Measurements from ENCODE around the gene ACP2.
A peak's percentile ranks its signal among the peaks of the same experiment; 100 is the strongest.

Gene ACP2

DNA sequence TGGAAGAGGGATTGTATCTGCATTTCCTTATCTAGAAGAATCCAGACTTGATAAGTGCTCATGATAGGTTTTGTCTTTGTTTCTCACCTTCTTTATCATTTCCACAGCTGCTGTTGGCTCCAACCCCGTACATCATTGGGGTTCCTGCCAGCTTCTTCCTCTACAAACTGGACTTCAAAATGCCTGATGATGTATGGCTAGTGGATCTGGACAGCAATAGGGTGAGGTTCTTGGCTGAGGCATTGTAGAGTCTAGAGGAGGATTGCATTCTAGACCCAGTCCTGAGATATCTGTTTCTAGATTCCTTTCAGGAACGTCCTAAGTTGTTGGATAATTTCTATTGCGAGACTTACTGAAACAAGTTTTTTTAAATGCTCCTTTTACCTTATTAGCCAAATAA, 29.4 kb upstream of the ACP2 start:
- POLR2A ChIA-PET = no interaction called here
- DNase-seq (ENCODE audit: extremely low spot score) = no peak
- CTCF ChIA-PET = no interaction called here
- TF ChIP-seq FOXM1 (IDR thresholded peaks at IDR 0.05; ENCODE audit: borderline replicate concordance) (no peak), ARNT (IDR thresholded peaks at IDR 0.05) (no peak), CTBP1 (IDR thresholded peaks at IDR 0.05; ENCODE audit: borderline replicate concordance) (no peak), SP1 (IDR thresholded peaks at IDR 0.05) (no peak), BHLHE40 (IDR thresholded peaks at IDR 0.05; ENCODE audit: borderline replicate concordance) (no peak), NFRKB (IDR thresholded peaks at IDR 0.05) (no peak), FOXA1 (IDR thresholded peaks at IDR 0.05) (no peak), LEF1 (IDR thresholded peaks at IDR 0.05; ENCODE audit: borderline replicate concordance) (no peak), TARDBP (IDR thresholded peaks at IDR 0.05) (no peak)

- no peak for DNase-seq (ENCODE audit: extremely low spot score)
- TF ChIP-seq NFRKB (IDR thresholded peaks at IDR 0.05) (no peak), CTBP1 (IDR thresholded peaks at IDR 0.05; ENCODE audit: borderline replicate concordance) (no peak), FOXM1 (IDR thresholded peaks at IDR 0.05; ENCODE audit: borderline replicate concordance) (no peak), ARNT (IDR thresholded peaks at IDR 0.05) (no peak), FOXA1 (IDR thresholded peaks at IDR 0.05) (no peak), HDGF (IDR thresholded peaks at IDR 0.05; ENCODE audit: borderline replicate concordance) (no peak), ZNF384 (IDR thresholded peaks at IDR 0.05) (no peak), LEF1 (IDR thresholded peaks at IDR 0.05; ENCODE audit: borderline replicate concordance) (no peak), L3MBTL2 (conservative IDR thresholded peaks at IDR 0.05) (no peak), TARDBP (IDR thresholded peaks at IDR 0.05) (no peak), ELF4 (IDR thresholded peaks at IDR 0.05) (no peak), BHLHE40 (IDR thresholded peaks at IDR 0.05; ENCODE audit: borderline replicate concordance) (no peak)
- TF ChIP-seq, protein P1, sequence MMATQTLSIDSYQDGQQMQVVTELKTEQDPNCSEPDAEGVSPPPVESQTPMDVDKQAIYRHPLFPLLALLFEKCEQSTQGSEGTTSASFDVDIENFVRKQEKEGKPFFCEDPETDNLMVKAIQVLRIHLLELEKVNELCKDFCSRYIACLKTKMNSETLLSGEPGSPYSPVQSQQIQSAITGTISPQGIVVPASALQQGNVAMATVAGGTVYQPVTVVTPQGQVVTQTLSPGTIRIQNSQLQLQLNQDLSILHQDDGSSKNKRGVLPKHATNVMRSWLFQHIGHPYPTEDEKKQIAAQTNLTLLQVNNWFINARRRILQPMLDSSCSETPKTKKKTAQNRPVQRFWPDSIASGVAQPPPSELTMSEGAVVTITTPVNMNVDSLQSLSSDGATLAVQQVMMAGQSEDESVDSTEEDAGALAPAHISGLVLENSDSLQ (IDR thresholded peaks at IDR 0.05) = no peak
- ChIA-PET POLR2A (no interaction called here), CTCF (no interaction called here)
Observed at GRCh38 chr11:47276923-47277322, 28.3 kb upstream of the ACP2 start.

DNA sequence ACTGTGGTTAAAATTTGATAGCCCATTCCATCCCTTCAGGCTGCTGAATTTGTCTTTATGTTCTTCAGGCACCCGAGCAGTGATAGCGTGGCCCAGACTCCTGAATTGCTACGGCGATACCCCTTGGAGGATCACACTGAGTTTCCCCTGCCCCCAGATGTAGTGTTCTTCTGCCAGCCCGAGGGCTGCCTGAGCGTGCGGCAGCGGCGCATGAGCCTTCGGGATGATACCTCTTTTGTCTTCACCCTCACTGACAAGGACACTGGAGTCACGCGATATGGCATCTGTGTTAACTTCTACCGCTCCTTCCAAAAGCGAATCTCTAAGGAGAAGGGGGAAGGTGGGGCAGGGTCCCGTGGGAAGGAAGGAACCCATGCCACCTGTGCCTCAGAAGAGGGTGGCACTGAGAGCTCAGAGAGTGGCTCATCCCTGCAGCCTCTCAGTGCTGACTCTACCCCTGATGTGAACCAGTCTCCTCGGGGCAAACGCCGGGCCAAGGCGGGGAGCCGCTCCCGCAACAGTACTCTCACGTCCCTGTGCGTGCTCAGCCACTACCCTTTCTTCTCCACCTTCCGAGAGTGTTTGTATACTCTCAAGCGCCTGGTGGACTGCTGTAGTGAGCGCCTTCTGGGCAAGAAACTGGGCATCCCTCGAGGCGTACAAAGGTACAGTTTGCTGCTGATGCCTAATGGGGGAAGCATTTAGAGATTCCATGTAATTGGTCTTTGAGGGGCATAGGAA, 26.1 kb upstream of the ACP2 start:
- CTCF ChIA-PET = no interaction called here
- POLR2A ChIA-PET = interaction anchor here (0.7 to 1.1 kb wide), 2 partner anchors 10 to 11 kb away, joined by 3 to 5 read pairs; no protein-coding TSS in a partner anchor
- TF ChIP-seq SUZ12 (IDR thresholded peaks at IDR 0.05) (no peak), FOXM1 (IDR thresholded peaks at IDR 0.05; ENCODE audit: borderline replicate concordance) (no peak), NFRKB (IDR thresholded peaks at IDR 0.05) (no peak), LEF1 (IDR thresholded peaks at IDR 0.05; ENCODE audit: borderline replicate concordance) (no peak), ARNT (IDR thresholded peaks at IDR 0.05) (no peak), CTBP1 (IDR thresholded peaks at IDR 0.05; ENCODE audit: borderline replicate concordance) (no peak), FOXA1 (IDR thresholded peaks at IDR 0.05) (no peak), FOXK2 (IDR thresholded peaks at IDR 0.05) (no peak), BHLHE40 (IDR thresholded peaks at IDR 0.05; ENCODE audit: borderline replicate concordance) (no peak), L3MBTL2 (conservative IDR thresholded peaks at IDR 0.05) (no peak), SP1 (IDR thresholded peaks at IDR 0.05) (no peak)
- no peak for DNase-seq (ENCODE audit: extremely low spot score)

DNA sequence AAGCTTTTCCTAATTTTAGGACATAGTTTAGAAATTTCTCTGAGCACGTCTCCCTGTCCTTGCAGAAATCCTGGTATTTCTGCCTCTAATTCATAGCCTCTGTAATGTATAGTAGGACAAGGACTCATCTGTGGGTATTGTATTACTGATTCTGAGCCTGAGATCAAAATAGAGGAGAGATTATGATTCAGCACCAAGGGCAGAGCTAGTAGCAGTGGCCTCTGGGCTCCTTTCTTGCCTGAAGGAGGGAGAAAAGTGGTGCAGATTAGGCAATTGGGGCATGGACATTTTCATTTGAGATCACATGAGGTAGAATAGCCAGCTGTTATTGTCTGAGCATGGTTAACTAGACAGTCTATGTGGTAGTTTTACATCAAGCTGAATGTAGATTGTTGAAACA, 24.1 kb upstream of the ACP2 start:
- TF ChIP-seq ARNT (IDR thresholded peaks at IDR 0.05) (no peak), NFRKB (IDR thresholded peaks at IDR 0.05) (no peak), FOXM1 (IDR thresholded peaks at IDR 0.05; ENCODE audit: borderline replicate concordance) (no peak), ZNF384 (IDR thresholded peaks at IDR 0.05) (no peak), BHLHE40 (IDR thresholded peaks at IDR 0.05; ENCODE audit: borderline replicate concordance) (no peak), ELF4 (IDR thresholded peaks at IDR 0.05) (no peak), LEF1 (IDR thresholded peaks at IDR 0.05; ENCODE audit: borderline replicate concordance) (no peak), L3MBTL2 (conservative IDR thresholded peaks at IDR 0.05) (no peak), FOXK2 (IDR thresholded peaks at IDR 0.05) (no peak), CTBP1 (IDR thresholded peaks at IDR 0.05; ENCODE audit: borderline replicate concordance) (no peak), TARDBP (IDR thresholded peaks at IDR 0.05) (no peak), SP1 (IDR thresholded peaks at IDR 0.05) (no peak), SUZ12 (IDR thresholded peaks at IDR 0.05) (no peak), FOXA1 (IDR thresholded peaks at IDR 0.05) (no peak), HDGF (IDR thresholded peaks at IDR 0.05; ENCODE audit: borderline replicate concordance) (no peak)
- TF ChIP-seq, protein P1 (IDR thresholded peaks at IDR 0.05) = no peak
- DNase-seq (ENCODE audit: extremely low spot score) = no peak
- ChIA-PET POLR2A (interaction anchor here (0.7 to 1.4 kb wide), 3 partner anchors 36 to 59 kb away, joined by 3 to 4 read pairs (median 4); no protein-coding TSS in a partner anchor), CTCF (interaction anchor here (1.4 kb wide), 1 partner anchor 82 kb away, joined by 5 read pairs; no protein-coding TSS in a partner anchor)

DNA sequence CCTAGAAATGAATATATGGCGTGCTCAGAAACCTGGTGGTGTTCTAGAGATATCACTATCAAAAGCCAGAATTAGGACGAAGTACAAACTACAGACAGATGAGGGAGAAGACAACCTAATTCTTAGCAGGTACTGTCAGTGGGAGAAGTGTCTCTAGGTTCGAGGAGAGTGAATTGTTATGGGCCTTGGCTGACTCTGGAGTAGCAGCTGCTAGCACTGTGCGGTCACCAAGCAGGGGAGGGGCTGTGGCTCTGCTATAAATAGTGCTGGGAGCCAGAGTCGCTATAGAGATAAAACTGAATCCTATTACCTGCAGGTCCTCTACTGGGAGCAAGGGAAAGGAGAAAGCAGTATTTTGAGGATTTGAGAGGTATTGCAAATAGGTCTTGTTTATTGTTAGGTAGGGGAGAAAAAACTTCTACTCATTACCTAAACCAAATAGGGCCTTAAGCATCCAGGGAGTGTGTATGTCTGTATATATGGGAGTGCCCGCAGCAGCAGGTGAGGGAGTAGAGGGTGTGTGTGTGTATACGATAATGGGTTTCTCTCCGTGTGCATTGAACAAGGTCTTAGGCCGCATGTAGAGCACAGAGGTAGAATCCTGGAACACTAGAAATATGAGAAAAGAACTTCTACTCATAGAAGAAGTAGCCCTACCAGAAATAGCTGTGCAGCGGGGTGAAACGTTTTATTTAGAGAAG, 23.5 kb upstream of the ACP2 start:
- TF ChIP-seq ELF4 (IDR thresholded peaks at IDR 0.05) (no peak), ARNT (IDR thresholded peaks at IDR 0.05) (no peak), SUZ12 (IDR thresholded peaks at IDR 0.05) (no peak), HDGF (IDR thresholded peaks at IDR 0.05; ENCODE audit: borderline replicate concordance) (no peak), NFRKB (IDR thresholded peaks at IDR 0.05) (no peak), BHLHE40 (IDR thresholded peaks at IDR 0.05; ENCODE audit: borderline replicate concordance) (no peak), FOXM1 (IDR thresholded peaks at IDR 0.05; ENCODE audit: borderline replicate concordance) (no peak), TARDBP (IDR thresholded peaks at IDR 0.05) (no peak), ZNF384 (IDR thresholded peaks at IDR 0.05) (no peak), SP1 (IDR thresholded peaks at IDR 0.05) (no peak), FOXK2 (IDR thresholded peaks at IDR 0.05) (no peak), L3MBTL2 (conservative IDR thresholded peaks at IDR 0.05) (no peak)
- CTCF ChIA-PET = interaction anchor here (1.4 kb wide), 1 partner anchor 83 kb away, joined by 5 read pairs; no protein-coding TSS in a partner anchor
- peak; percentile 21 for DNase-seq (ENCODE audit: extremely low spot score)

More for the DNA sequence above, 23.5 kb upstream of the ACP2 start:
- POLR2A ChIA-PET = interaction anchor here (0.8 to 1.7 kb wide), 3 partner anchors 36 to 83 kb away, joined by 3 to 5 read pairs (median 4); no protein-coding TSS in a partner anchor
